22Rv1 (cell line): ENCODE data around the gene PBX3.

Experiments
- H3K27ac ChIP-seq: fragments of 450-650 bp; 2 replicates; pipeline ENCODE4 v1.5.1; 2017
- ZFX ChIP-seq: fragments of 450-650 bp; IDR thresholded peaks from 2 replicates; pipeline ENCODE4 v1.6.1; 2017; ENCODE audit warnings: antibody characterized with exemption, borderline replicate concordance
- TF ChIP-seq, protein P1 (sequence below): fragments of 450-650 bp; IDR thresholded peaks from 2 replicates; pipeline ENCODE4 v1.5.1; 2017; ENCODE audit warnings: mild to moderate bottlenecking

The PBX3 gene

DNA sequence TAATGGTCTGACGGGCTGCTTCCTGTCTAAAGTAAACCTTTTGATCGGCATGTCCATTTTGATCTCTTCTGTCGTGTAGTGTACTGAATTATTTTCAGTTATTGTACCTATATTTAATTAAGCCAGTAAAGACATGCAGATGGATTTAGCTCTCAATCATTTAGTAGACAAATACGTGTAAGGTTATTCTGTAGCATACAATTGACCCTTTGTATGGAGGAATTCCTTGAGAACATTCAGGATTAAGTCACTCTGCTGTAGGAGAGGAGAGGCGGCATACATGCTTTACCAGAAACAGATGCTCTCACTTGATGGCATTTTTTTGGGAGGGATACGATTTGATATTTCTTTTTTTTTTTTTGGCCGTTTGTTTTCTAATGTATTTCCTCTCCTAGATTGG lies 141.0 kb downstream of the PBX3 start:
- no peak overlapping the region for H3K27ac ChIP-seq
- TF ChIP-seq ZFX, result no peak
- TF ChIP-seq, protein P1, sequence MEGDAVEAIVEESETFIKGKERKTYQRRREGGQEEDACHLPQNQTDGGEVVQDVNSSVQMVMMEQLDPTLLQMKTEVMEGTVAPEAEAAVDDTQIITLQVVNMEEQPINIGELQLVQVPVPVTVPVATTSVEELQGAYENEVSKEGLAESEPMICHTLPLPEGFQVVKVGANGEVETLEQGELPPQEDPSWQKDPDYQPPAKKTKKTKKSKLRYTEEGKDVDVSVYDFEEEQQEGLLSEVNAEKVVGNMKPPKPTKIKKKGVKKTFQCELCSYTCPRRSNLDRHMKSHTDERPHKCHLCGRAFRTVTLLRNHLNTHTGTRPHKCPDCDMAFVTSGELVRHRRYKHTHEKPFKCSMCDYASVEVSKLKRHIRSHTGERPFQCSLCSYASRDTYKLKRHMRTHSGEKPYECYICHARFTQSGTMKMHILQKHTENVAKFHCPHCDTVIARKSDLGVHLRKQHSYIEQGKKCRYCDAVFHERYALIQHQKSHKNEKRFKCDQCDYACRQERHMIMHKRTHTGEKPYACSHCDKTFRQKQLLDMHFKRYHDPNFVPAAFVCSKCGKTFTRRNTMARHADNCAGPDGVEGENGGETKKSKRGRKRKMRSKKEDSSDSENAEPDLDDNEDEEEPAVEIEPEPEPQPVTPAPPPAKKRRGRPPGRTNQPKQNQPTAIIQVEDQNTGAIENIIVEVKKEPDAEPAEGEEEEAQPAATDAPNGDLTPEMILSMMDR, result no peak

DNA sequence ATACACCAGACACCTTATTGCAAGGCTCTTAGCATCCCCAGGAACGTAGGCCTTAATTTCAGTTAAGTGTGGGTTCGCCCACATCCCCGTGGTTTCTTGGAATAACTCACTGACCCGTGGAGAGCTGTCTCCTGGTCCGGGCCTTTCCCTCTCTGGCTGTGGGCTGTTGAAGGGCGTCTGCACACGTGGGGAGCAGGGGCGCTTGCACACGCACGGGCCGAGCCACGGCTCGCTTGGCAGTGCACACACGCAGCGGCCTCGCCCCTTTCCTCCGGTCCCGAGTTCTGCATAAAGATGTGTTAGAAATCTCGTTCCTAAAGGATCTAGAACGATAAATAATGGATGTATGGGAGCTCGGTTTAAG lies 141.9 kb downstream of the PBX3 start:
- TF ChIP-seq, protein P1, result no peak
- TF ChIP-seq ZFX, result no peak
- H3K27ac ChIP-seq, result no peak overlapping the region

DNA sequence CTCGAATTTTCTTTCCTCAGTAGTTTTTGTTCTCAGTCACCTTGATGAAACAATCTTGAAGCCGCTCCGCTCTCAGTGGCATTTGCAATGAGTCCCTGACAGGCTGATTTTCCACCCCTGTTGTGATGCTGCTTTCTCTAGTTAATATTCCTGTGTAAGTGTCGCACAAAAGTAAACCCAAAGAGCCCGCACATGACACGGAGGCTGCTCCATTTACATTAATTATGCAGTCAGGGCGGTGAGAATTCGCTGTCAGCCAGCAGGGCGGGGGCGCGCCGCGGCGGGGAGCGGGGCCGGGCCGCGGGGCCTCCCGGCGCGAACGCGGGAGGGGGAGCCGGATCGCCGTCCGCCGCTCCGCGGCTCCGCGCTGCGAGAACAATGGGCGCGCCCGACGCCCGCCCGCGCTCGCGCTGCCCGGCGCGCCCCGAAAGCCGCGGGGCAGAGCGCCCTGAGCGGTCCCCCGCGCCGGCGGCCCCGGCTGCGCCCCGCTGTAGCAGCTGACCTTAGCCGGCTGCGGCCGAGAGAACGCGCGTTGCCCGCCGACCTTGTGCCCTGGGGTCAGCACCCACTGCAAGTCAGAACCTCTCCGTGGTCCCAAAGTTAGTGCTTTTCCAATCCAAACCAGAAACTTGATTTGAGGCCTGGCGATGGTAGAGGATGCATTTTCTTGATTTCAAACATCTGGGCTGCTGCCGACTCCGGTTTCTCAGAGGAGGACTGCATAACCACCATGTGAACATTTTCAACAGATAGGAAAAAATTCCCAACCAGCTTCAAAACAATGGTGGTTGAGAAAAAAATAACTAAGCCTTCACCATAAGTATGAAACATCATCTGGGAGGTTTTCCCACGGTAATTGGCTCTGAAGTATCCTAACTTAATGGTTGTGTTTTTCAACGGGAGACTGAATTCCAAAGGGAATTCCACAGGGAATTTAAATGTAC lies 142.6 kb downstream of the PBX3 start:
- TF ChIP-seq, protein P1, result no peak
- no peak for TF ChIP-seq ZFX
- no peak overlapping the region for H3K27ac ChIP-seq

DNA sequence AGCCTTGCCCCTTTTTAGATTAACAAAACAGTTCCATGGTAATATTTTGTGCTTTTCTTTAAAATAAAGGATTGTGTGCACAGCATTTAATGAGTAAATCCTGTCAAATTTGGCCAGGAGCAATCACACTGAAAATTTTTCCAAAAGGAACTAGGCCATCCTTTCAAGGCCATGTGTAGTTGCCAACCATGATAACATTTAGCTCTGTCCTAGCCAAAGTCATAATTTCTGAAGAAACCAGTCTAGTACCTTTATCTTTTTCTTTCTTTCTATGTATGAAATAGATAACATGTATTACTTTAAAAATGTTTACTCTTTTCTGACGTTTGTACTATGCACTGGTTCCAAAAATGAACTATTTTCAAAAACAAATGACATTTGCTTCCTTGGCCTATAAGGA lies 143.7 kb downstream of the PBX3 start:
- H3K27ac ChIP-seq, result no peak overlapping the region

DNA sequence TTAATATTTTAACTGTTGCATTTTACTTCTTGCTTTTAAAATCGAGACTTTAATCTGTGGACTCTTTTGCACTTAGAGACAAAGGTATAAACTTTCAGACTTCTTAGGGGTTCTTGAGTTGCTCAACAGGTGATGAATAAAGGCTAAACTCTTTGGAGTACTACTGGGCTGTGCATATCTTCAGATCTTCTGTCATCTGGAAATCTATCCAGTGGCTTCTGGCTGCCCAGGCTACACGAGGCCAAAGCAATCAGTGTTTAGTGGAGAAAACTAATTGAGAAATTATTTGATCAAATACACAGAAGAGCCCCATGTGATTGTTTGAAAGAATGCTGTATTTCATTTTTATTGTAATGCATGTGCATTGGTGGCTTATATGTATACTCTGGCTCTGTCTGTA lies 146.1 kb downstream of the PBX3 start:
- no peak overlapping the region for H3K27ac ChIP-seq

More for the DNA sequence above, 143.7 kb downstream of the PBX3 start:
- TF ChIP-seq, protein P1, result no peak
- no peak for TF ChIP-seq ZFX

DNA sequence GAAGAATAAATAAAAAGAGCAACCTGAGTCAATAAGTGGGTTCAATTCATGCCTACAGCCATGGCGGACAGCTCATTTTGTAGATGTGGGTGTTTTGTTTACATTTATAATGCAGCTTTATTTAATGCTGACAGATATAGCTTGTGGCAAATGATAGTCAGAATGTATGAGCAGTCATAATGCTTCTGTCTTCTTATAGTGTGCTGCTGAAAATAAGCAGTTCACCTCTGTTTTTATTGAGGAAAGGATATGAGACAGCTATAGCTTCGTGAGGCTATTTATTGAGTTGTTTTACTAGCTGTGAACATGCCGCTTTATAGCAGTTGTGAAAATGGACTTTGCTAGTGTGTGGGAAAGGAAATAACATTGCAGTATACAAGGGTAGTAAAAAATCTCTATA lies 147.4 kb downstream of the PBX3 start:
- no peak overlapping the region for H3K27ac ChIP-seq
- no peak for TF ChIP-seq ZFX
- TF ChIP-seq, protein P1, result no peak

More for the DNA sequence above, 146.1 kb downstream of the PBX3 start:
- TF ChIP-seq, protein P1, result no peak
- no peak for TF ChIP-seq ZFX

DNA sequence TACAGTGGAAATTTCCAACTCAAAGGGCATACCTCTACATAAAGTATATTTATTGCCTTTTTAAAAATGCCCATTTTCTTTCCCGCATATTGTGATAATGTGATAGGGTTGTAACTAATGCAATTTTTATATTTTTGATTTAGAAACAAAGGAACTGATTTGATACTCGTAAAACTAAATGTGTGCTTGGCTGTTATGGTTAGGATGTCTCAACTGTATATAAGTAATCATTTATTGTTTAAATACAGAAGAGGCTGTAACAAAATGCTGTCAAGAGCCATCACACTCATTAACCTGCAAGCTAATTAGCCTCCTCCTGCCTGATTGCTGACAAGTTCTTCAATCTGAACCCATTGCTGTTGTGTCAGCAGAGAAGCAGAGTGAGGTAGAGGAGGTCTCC lies 149.2 kb downstream of the PBX3 start:
- TF ChIP-seq, protein P1, result no peak
- no peak for TF ChIP-seq ZFX
- H3K27ac ChIP-seq, result no peak overlapping the region
